GM18498 (cell line): Measurements from ENCODE around the gene TRIM29.

Source experiments
- ATAC-seq: cut with Tn5 transposase; IDR thresholded peaks from one replicate; pipeline ENCODE4 v1.9.1; 2021; ENCODE audit warnings: mild to moderate bottlenecking, moderate library complexity; ENCODE audit not compliant: unreplicated experiment

TRIM29 gene

DNA sequence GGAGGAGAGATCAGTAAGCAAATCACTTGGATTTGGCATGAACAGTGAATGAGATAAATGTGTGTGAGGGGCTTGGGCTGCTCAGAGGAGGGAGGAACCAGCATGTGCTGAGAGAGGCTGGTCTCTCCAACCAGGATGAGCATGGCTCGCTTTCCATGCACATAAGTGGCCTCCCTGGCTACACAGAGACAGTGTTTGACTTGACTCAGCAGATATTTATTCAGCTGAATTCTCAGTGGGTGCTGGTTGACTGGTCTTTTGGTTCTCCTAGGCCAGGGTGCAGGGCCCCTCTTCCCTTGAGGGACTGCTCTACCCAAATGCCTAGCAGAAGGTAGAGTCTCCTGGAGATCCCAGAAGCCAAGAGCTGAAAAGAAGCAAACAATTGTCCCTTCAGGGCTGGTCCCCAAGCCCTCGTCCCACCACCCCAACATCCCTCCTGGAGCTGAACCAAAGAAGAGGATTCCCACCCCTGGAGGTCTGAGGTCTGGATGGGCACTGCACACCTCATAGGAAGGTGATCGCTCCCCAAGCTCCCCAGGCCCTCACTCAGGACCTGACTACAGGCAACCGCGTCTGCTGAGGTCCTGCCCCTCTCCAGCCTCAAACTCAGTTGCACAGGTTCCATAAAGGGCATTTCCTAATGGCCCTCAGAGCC is 3.3 kb upstream of the TRIM29 start:
- ATAC-seq: no peak

GRCh38 chr11:120139316-120140069 is 1.6 kb upstream of the TRIM29 start:
- no peak for ATAC-seq

DNA sequence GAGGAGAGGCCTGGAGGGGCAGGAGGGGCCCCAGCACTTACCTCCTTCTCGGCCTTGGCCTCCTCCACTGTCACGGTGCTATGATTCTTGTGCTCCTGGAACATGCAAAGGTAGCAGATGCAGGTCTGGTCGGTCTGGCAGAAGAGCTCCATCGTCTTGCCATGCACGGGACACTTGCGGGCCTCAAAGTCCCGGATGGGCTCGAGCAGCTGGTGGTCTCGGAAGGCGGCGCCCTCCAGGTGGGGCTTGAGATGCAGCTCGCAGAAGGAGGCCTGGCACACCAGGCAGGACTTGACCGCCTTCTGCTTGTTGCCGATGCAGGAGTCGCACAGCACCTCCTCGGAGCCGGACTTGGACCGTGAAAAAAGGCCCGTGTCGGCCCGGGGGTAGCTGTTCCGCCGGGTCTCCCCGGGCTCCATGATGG is 714 bp downstream of the TRIM29 start:
- ATAC-seq: no peak

- ATAC-seq: no peak
These were observed 1.6 kb downstream of the TRIM29 start for GRCh38 chr11:120136356-120136755.

DNA sequence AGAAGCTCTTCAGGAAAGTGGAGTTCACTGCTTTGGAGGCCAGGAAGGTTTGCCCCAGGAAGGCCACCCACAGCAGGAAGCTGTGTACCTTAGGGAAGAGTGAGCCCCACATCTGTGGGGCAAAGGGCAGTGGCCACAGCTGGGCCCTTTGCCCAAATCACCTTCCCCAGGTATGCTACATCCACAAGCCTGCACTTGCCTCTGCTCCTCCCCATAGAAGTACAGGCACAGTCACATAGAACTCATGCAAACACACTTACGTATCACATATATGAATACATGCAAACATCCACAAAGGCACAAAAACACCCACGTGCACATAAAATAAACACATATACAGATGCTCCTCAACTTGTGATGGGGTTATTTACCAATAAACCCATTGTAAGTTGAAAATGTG is 2.1 kb downstream of the TRIM29 start:
- no peak for ATAC-seq

DNA sequence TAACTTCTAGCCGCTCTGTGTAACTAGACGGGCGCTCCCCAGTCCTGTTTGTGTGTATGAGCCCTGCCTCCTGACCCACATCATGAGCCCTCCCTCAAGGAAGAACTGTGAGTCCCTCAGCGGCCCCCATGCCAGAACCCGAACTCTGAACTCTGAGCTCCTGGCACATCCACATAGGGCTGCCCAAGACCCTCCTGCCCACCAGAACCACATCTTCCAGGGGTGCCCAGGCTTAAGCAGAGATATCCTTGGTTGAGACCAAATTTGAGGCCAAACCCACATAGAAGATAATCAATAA is 3.0 kb downstream of the TRIM29 start:
- no peak for ATAC-seq

- ATAC-seq: no peak
These were observed 3.6 kb downstream of the TRIM29 start for GRCh38 chr11:120134106-120134930.

DNA sequence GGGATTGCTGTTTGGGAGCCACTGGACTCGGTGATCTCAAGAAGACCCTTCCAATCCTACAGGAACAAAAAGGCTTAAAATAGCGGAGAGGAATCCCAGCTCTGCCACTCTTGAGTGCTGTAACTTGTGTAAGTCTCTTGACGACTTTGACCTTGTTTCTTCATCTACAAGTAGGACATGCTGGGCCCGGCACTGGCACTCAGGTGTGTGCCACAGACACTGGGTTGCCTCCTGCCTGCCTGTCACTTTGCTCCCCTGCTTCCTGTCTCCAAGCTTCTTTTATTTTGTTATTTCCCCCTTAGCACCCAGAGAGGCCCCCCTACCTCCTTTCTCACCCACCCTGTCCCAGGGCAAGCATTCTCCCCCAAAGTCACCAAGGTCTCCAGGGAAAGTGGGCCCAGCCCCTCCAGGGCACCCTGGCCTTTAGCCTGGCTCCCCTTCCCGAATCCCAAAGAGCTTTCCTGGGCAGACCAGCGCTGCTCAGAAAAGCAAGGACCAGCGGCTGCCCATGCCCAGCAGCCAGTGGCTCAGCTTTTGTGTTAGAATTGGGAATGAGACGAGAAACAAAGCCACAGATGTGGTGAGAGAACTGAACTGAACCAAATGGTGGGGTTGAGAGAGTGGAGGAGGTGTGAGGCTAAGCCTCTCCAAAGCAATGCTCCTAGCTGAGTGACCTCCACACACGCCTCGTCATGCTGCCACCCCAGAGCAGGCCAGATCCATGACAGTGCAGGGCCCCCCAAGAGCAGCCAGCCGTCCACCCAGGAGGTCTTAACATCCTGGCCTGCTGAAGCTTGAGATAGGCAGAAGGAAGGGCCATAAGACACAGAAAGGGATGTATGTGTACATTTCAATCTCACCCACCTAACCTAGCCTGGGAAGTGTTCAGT is 4.5 kb downstream of the TRIM29 start:
- ATAC-seq: no peak

DNA sequence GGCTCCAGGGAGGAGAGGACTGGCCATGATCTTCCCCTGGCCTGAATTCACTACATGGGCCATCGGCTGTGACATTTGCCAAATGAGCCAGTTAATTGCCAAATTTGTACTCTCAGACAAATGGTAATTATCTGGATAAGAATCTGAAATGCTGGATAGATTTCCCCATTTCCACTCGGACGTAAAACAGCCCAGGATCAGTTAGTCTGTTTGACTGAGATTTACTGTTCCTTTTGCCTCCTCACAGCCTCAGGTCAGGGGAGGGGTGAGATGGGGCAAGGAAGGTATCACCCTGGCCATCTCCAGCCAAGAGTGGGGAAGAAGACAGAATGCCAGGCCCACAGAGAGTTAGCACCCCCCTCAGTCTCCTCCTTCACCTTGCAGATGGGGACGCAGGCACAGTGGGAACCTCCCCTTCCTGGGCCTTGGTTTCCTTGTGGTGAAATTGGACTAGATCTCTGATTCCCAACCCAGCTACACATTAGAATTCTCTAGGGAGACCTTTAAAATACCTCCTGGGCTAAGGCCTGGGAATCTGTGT is 5.2 kb downstream of the TRIM29 start:
- no peak for ATAC-seq

- no peak for ATAC-seq
These were observed 5.8 kb downstream of the TRIM29 start for GRCh38 chr11:120131941-120132644.

GRCh38 chr11:120130991-120131760 is 6.7 kb downstream of the TRIM29 start:
- no peak for ATAC-seq

GRCh38 chr11:120130176-120130980 is 7.5 kb downstream of the TRIM29 start:
- no peak for ATAC-seq

DNA sequence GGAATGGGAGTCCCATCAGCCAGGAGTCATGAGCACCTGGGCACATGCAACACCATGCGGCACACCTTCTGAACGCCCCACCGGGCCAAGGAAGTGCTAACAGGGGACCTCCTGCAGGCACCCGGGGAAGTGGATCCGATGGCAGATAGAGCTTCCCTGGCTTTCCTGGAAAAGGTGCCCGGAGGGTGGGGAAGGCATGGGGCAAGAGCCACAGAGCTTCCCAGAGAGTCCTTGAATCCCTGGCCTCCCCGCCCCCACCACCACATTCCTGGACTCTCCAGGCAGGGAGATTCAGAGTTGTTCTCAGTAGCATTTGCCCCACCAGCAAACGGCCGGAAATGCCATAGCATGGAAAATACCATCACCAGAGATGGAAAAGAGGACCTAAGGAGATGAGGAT is 8.3 kb downstream of the TRIM29 start:
- no peak for ATAC-seq

DNA sequence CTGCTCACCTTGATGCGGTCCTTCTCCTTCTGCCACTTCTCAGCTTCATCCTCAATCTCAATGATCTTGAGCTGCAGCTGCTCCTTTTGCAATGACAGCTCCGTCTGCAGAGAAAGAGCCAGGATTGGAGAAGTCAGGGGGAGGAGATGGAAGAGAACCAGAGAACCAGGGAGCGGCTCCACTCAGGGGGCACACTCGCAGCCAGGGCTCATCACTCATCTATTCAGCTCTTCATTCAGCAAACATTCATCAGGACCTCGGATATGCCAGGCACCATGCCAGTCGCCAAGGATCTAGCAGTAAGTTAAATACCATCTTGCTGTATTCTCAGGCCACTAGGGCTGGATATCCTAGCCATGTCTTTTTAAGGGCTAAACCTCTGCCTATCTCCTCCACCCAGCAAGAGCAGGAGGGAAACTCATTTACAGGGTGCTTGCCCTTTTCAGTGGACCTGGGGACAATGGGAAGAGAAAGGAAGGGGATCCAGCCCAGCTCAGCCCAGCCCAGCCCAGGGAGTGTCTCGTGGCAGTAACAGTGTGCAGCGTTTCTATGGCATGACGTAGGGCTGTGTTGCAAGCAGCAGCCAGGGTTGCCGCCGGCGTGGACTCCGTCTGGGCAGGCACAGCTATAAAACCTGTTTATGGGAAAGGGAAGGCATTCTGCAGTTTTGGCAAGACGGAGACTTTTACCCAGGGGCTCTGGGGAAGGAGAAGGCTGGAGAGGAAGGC is 9.4 kb downstream of the TRIM29 start:
- ATAC-seq: no peak

DNA sequence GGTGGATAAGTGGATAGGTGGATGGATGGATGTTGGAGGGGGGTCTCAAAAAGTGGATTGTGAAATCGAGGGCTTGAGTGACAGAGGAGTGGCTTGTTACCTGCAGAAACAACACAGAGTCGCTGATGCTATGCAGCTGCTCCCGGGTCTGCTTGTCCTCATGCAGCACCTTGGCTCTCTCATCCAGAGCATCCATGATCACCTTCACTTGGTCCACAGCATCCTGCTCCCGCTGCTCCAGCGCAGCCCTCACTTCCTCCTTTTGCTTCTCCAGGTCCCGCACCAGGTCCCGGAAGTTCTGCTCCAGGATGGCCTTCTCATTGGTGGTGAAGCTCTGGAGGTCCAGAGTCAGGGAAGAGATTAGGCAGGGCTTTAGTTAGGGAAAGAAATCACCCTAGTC is 10.7 kb downstream of the TRIM29 start:
- ATAC-seq: no peak

GRCh38 chr11:120126620-120127019 is 11.3 kb downstream of the TRIM29 start:
- ATAC-seq: no peak

DNA sequence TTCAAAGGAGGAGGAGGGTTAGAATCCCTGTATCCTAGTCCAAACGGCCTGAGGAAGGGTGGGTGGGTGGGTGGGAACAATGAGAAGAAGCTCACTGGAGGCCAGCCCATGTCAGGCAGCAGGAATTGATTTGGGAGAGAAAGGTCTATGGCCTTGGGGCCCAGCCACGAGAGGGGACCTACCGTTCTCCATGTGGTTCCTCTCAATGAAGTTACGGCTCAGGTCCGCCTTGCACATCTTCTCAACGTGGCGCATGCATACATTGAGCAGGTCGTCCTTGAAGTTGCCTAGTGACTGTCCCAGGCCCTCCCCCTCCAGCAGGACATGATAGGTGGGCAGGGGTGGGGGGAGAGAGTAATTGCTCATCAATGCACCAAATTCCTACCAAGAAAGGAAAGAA is 12.4 kb downstream of the TRIM29 start:
- ATAC-seq: no peak

- ATAC-seq: no peak
These were observed 12.9 kb downstream of the TRIM29 start for GRCh38 chr11:120125024-120125423.
